ENCODE measurements around the gene SOAT2.
A peak's percentile ranks its signal among the peaks of the same experiment; 100 is the strongest.

Gene SOAT2

DNA sequence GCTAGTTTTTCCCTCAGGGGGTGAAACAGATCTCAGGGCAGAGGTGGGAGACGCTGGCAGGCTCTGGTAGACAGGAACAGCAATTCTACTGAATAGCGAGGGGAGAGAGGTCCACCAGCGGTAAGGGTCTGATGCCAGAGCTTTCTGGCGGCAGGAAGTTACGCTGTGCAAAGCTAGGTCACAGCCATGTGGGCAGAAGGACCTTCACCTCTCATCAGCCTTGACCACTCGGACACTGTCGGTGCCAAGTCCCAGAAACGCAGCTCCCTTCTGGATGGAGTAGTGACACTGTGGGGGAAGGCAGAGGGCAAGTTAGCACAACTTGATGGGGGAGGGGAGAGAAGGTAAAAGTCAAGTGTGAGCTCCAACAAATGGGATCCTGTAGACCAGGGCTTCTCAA, 66.9 kb downstream of the SOAT2 start:
- no peak for DNase-seq (ENCODE audit: low read depth)
- TF ChIP-seq CTCF (IDR thresholded peaks at IDR 0.05; ENCODE audit: control insufficient read depth, extremely low read depth, insufficient read depth): no peak
- no peak overlapping the region for H3K4me3 ChIP-seq (ENCODE audit: low read depth, low read length)

GRCh38 chr12:53170876-53171724, 67.8 kb downstream of the SOAT2 start:
- TF ChIP-seq CTCF (IDR thresholded peaks at IDR 0.05; ENCODE audit: control insufficient read depth, extremely low read depth, insufficient read depth): no peak
- H3K4me3 ChIP-seq (ENCODE audit: low read depth, low read length): no peak overlapping the region
- DNase-seq (ENCODE audit: low read depth): no peak

- peak; percentile 59 for DNase-seq (ENCODE audit: low read depth)
- H3K4me3 ChIP-seq (ENCODE audit: low read depth, low read length): no peak overlapping the region
- TF ChIP-seq CTCF (IDR thresholded peaks at IDR 0.05; ENCODE audit: control insufficient read depth, extremely low read depth, insufficient read depth): no peak
Observed at GRCh38 chr12:53171725-53172329, 68.5 kb downstream of the SOAT2 start.

- no peak for DNase-seq (ENCODE audit: low read depth)
Observed at GRCh38 chr12:53172352-53172751, 69.1 kb downstream of the SOAT2 start.

GRCh38 chr12:53173085-53173715, 69.9 kb downstream of the SOAT2 start:
- no peak for DNase-seq (ENCODE audit: low read depth)
- no peak for TF ChIP-seq CTCF (IDR thresholded peaks at IDR 0.05; ENCODE audit: control insufficient read depth, extremely low read depth, insufficient read depth)
- no peak overlapping the region for H3K4me3 ChIP-seq (ENCODE audit: low read depth, low read length)

More at GRCh38 chr12:53172352-53172751, 69.1 kb downstream of the SOAT2 start:
- no peak for TF ChIP-seq CTCF (IDR thresholded peaks at IDR 0.05; ENCODE audit: control insufficient read depth, extremely low read depth, insufficient read depth)
- H3K4me3 ChIP-seq (ENCODE audit: low read depth, low read length): no peak overlapping the region

Data from LNCaP clone FGC (cell line).